HG02798 (cell line): ENCODE measurements around the gene GSDME.

Source experiments
- ATAC-seq: cut with Tn5 transposase; IDR thresholded peaks from one replicate; pipeline ENCODE4 v1.9.1; 2021; ENCODE audit warnings: mild to moderate bottlenecking; ENCODE audit not compliant: unreplicated experiment, poor library complexity

Gene GSDME

DNA sequence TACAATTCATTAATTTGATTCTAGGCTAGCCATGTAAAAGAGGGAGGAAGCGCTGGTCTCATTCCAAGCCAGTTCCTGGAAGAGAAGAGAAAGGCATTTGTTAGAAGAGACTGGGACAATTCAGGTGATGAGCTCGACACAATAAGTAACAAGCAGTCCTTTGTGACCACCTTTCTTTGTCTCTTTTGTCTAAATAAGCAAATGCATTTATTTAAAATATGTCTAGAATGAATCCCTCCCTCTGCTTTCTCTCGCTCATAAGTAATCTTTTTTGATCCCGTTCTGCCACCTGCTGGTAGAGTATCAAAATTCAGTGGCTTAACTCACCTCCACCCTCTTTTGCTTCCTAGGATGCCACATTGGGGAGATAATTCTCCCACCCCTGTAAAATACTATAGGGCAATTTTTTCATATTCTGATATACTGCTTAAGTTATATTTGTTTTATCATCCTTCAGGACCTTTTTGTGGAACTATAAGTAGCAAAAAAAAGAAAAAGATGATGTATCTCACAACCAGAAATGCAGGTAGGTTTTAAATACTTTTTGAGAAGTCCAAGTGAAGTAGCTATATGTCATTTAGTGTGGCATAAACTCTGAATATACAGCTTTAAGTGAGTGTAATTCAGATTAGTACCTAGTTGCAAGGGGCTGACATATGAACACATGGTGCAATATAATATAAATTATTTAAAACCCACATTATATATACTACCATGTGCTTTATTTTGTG is 91.5 kb downstream of the GSDME start:
- peak; percentile 58 for ATAC-seq

DNA sequence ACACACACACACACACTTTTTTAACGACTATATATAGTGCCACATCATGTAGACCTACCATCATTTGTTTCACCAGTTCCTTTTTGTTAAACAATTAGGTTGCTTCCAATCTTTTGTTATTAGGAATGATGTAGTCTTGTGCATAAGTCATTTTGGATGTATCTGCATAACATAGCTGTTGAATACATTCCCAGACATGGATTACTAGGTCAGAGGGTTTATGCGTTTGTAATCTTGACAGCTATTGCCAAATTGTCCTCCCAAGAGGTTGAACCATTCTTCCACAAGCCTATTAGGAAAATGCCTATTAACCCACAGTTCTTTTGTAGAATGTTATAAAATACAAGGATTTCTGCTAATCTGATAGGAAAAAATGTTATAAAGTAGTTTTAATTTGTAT is 96.7 kb downstream of the GSDME start:
- ATAC-seq: no peak

DNA sequence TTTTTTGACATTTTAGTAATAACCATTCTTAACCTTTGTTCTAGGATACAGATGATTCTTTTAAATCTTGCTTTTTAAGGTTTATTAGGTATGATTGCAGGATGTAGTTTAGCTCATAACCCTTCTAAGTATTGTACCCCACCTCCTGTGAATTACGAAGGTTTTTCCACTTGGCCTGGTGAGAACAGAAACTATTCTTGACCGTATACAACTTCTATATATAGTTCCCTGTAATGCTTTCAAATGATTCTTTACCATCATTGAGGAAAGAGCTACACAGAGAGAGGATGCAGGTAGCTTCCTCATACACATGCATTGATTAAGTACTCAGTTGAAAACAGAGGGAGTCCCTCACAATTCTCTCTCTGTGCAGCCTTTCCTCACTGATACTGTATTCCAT is 97.8 kb downstream of the GSDME start:
- peak; percentile 77 for ATAC-seq

DNA sequence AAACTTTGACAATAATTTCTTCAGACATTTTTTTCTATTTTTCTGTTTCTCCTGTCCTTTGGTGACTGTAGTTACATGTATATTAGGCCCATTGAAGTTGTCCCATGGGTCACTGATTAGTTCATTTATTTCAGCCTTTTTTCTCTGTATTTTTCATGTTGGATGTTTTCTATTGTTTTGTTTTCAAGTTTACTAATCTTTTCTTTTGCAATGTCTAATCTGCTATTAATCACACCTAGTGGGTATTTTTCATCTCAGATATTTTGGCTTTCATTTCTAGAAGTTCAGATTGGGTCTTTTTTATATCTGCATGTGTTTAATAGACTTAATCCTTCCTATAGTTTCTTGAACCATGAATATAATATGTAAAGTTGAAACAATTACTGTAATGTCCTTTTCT is 99.3 kb downstream of the GSDME start:
- no peak for ATAC-seq

- ATAC-seq: no peak
Observed at GRCh38 chr7:24656608-24657007, 100.7 kb downstream of the GSDME start.

GRCh38 chr7:24654305-24654704 is 103.0 kb downstream of the GSDME start:
- ATAC-seq: no peak

DNA sequence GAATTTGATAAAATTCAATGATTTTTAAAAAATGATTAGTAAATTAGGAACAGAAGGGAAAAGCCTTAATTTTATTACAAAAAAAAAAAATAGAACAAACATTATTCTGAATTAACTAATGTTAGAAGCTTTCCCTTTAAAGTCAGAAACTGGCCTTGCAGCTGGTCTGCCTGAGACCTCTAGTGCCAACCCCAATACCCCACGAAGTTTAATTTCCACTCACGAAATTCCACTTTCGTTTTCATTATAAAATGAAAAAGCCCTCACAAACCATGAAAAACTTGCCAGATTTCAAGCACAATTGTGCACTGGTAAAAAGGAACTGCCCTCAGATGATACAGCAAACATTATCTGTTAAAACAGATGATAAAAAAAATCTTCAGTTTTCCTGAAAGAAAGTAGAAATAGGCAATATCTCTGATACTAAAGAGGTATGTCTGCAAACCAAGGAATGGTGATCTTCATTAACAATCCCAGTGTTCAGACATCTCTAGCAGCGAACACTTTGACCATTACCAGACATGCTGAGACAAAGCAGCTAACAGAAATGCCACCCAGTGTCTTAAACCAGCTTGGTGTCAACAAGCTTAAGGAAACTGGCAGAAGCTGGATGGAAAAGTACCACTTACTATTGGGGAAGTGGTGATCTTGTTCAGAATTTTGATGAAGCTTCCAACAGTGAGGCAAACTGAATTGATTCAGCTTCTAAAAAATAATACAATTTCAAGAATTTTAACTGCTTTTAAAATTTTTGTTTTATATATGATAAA is 103.8 kb downstream of the GSDME start:
- no peak for ATAC-seq

DNA sequence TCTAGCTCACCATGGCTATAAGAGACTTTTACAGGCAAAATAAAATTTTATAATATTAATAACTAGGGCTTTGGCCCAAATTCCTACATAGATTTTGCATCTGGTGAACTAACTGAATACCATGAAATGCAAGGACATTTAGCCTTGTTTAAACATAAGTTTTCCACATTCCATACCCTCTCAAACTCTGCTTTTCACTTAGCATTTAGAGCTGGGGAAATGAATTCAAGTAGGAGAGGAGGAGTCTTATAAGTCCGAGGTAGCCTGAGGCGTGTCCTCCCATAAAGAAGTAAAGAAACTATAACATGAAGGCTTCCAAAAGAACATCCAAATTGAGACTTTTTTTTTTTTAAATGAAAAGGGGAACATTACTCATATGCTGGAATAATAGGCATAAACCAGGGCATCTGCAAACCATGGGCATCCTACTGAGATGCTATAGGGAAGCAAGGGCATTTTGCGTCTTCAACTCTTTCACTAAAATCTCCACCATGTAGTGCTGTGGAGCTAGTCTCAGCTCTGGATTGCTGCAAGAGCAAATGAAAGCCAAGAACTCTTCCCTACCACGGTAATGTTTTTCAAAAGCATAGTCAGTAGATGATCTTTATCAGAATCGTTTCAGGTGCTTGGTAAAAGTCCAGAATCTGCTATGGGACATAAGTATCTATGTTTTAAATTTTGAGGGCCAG is 104.9 kb downstream of the GSDME start:
- ATAC-seq: no peak
